GM18861 (cell line): ENCODE results near the gene PDE2A.

Experiments used
- ATAC-seq: cut with Tn5 transposase; IDR thresholded peaks from one replicate; pipeline ENCODE4 v1.9.1; 2021; ENCODE audit not compliant: unreplicated experiment

Gene PDE2A

GRCh38 chr11:72637198-72637597, 37.0 kb downstream of the PDE2A start:
- no peak for ATAC-seq

DNA sequence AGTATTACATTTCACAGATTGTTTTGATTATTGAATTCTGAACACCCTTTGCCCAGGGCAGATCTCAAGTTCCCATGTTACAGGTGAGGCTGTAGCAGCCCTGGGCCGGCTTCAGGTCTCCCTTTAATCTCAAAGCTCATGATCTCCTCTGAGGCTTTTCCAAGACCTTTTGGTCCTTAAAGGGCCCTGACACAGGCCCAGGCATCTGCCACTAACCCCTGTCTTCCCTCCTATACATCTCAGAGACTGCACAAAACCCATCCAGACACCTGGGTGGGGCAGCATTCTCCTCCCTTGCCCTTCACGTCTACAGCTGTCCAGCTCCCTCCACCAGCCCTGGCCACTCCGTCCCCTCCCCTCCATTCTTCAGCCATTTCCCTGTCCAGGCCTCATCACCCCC, 37.8 kb downstream of the PDE2A start:
- no peak for ATAC-seq

DNA sequence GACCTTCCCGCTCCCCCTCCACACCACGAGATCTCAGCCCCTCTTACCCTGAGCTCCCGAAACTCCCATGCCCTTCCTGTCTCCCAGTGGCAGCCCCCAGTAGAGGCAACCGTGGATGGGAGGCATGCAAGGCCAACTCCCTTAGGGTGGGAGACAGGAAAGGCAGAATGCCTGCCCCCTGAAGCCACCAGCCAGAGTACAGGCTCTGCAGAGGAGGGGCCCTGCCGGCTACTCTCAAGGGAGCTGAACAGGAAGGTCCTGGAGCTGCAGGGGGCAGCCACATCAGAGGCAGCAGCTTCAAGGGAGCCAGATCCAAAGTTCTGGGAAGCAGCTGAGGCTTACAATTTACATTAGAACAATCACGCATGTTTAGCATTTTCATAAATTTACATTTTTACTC, 38.3 kb downstream of the PDE2A start:
- no peak for ATAC-seq

- ATAC-seq: no peak
Measured at GRCh38 chr11:72635309-72635915, 38.8 kb downstream of the PDE2A start.

GRCh38 chr11:72634472-72635095, 39.6 kb downstream of the PDE2A start:
- no peak for ATAC-seq

GRCh38 chr11:72634016-72634415, 40.2 kb downstream of the PDE2A start:
- ATAC-seq: no peak

DNA sequence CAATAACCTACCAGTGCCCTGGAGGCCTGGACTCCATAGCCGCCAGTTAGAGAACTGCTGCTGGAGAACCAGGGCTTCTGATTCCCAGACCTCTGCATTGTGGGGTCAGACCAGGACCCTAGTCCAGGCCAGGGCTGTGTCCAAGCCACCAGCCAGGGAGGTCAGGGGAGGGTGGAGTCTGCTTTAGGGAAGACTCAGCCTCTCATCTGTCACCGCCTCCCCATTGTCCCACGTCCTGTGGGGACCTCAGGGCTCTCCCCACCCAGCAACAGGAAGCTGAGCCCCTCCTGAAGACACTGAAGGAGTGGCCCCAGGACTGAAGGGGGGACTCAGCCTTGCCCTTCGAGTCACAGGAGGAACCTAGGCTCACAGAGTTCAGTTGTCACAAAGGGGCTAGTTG, 41.2 kb downstream of the PDE2A start:
- ATAC-seq: no peak

DNA sequence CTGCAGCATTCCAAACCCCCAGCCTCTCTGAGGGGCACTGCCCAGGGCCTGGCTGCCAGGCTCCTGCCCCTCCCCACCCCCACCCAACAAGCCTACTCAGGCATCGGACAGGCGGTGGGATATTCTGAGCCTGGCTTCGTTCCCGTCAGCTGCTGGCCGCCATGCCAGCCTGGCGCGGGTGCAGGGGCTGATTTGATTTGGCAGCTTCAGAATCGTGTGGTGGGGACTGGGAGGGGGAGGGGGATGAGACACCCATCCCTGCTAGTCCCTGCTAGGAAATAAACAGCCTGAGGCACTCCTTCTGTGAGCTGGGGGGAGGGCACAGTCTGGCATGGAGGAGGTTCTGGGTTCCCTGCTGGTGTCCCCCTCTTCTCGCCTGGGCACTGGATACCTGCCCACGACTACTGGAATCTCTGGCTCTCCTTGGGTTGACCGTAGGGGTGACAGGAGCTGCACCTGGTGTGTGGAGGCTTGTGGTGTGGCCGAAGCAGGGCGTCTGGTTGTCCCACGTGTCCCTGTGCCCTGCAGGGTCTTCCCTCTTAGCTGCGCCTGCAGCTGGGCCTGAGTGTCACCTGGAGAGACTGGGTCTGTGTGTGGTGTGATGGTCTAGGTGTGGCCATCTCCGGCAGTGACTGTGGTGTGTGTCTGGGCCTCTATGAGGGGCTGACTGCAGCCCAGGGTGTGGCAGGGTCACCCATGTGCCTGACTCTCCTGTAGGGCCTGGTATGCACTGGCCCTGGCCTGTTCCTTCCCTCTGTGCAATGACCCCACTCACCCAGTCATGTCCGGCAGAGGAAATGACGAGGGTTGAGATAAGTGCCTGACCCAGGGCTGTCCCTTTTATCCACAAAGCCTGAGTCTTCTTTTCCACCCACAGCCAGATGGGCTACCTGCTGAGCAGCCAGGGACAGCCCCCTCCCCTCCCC, 42.2 kb downstream of the PDE2A start:
- no peak for ATAC-seq

DNA sequence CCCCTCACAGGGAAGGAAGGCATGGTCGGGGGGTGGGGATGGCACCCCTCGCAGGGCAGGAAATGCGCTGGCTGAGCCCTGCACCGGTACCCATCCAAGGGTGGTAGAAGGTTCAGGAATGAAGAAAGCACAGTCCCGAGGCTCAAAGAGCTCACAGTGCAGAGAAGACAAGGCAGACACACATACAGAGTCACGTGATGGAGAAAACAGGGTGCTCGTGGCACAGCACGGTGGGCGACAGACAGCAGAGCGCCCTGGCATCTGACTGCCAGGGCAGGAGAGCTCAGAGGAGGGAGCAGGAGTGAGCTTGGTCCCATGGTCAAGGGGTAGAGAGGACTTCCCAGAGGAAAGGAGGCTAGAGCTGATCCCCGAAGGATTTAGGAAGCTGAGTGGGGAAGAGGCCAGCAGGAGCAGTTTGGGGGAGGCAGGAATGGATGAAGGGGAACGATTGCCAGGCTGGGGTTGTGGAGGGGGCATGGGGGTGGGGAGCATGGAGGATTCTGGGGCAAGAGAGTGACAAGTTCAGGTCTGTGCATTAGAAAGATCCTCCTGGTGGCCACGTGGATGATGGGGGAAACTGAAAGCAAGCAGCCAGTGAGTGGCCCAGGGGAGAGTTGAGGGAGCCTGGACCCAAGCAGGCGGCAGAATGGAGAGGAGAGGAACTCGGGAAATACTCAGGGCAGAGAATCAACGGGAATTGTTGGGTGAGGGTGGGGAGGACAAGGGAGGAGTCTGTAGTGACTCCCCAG, 43.9 kb downstream of the PDE2A start:
- no peak for ATAC-seq

- ATAC-seq: no peak
Measured at GRCh38 chr11:72629266-72629665, 45.0 kb downstream of the PDE2A start.

DNA sequence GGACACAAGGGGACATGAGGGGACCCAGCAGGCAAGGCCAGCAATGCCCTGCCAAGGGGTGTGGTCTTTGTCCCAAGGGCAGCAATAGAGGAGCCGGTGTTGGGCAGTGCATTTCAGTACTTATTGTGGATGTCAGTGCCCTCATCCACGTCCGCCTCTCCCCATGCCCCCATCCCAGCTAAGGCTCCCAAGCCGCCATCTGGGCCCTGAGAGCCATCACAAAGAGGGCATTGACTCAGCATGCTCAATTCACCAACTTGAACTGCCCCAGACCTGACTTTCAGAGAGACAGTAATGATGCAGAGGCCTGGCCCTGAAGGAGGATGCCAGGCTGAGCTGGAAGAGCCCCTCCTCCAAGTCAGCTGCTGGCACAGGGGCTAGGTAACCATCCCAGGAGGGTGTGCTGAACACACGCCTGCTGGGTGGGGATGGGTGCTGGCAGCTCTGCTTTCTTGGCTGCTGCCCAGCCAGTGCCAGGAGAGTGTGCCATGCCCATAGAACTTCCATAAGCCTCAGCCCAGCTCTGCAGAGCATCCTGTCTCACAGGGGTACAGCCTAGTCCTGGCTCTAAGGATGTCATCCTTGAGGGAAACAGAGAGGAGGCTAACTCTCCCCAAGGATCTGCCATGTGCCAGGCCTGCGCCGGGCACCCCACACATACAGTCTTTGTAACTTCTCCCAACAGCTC, 46.5 kb downstream of the PDE2A start:
- no peak for ATAC-seq

DNA sequence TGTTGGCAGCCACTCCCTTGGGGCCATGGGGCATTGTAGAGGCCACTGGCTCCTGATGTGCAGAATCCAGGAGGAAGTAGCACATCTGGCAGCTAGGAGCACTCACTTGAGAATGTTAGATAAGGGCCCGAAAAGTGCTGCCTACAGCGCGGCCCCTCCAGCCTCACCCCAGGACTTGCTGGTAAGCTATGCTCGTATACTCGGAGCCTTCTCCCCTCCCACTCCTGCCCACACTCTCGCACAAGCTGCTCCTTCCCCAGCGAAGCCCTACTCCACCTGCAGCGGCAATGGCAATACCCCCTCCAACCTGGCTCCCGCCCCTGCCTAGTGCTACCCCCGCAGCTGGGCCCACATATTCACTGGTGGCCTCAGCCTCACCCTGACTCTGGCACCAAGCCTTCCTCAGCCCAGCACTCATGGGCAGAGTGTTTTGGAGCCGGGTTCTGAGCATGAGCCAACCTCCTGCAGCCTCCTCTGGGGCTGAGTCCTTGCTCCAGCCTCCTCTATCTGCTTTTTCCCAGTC, 47.7 kb downstream of the PDE2A start:
- no peak for ATAC-seq

DNA sequence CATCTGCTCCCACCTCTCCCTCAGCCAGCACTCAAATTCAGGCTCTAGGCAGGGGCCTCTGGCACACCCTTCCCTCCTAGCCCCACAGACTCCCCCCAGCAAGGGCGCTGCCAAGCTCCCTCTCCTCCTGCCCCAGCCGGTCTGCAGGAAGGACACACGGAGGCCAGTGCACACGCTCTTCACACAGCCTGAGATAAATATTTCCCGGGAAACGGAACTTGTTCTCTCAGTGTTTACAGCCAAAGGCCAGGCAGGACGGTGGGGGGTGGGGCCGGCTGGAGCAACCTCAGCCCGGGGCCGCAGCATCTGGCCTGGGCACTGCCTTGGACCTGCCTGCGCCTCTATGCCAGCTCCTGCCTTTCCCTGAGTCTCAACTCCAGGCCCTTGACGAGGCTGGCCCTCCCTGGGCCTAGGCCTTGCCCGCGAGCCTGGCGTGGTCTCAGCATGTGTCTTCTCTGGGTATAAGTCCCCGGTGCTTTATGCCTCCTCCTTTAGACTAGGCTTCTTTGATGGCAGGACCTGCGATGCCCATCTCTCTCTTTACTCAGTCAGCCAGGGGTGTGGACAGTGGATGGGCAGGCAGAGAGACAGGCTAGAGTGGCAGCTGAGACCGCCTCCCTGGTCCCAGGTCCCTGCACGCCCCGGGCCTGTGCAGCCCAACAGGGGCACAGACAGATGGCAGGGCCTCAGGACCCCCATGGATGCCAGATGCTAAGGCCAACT, 48.4 kb downstream of the PDE2A start:
- ATAC-seq: no peak

DNA sequence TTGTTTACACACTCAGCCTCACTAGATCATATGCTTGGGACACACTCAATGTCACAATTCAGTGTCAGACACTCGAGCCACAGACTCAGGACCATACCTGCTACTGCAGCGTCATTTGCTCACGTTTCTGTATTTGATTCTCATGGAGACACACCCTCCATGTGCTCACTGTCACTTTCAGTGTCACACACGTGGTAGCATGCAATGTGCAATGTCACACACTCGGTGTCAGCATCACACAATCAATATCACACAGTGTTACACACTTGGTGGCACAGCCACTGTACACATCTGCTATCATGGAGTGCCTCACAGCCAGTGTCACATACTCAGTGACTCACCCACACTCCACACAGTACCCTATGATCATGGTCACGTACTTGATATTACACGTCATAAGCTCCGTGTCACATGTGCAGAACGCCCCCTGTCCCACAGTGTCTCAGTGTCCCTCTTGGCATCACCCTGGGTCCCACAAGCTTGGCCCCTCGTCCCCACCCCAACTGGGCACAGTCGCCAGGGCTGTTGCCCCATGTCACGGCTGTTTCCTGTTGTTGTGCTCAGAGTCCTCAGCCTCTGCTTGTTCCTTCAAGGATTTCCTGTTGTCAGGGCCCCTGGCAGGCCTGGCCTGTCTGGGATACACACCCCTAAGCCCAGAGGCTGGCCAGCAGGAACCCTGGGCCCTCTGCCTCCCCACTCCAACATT, 49.6 kb downstream of the PDE2A start:
- no peak for ATAC-seq

DNA sequence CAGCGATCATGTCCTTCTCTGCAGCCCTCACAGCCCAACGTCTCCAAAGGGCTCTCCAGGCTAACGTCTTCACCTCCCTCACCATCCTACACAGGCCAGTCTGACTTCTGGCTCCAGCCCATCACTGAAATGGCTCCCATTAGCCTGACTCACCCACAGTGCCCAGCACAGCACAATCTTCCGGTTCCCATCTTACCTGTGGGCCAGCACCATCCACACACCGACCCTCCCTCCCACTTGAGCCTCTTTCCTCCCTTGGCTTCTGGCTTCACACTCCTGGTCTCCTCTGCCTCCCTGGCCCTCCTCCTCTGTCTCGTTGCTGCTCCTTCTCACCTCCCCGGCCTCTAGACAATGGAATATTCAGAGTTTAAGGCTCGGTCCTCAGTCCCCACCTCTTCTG, 51.2 kb downstream of the PDE2A start:
- ATAC-seq: no peak

GRCh38 chr11:72621008-72621610, 53.1 kb downstream of the PDE2A start:
- ATAC-seq: no peak

GRCh38 chr11:72618803-72619202, 55.4 kb downstream of the PDE2A start:
- ATAC-seq: no peak

DNA sequence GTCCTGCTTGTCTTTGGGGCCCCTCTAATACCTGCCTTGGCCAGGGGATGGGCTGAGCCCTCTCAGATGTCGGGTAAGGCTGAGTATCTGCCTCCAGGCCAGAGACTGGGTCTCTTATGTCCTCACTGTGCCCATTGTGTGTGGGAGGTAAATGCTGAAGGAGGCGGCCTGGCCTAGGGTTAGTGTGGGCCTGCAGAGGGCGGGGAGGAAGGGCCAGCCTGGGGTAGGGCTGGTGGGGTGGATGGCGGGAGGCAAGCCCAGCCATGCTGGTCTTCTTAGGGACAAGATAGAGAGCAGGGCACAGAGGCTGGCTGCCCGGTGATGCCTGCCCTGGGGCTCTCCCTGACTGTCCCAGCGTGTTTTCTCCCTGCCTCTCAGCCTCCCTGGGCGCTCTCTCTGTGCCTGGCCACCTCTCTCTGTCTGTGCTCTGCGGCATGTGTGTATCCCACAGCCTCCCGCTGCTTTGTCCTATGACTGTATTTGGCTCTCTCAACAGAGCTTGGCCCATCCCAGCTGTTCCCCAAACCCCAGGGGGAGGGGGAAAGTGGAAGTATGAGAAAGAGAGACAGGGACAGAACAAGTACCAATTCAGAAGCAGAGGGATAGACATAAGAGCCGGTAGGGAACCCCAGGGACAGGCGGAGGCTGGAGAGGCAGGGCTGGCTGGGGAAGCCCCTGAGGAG, 57.0 kb downstream of the PDE2A start:
- no peak for ATAC-seq
